ENCODE measurements around the gene CAMK2D.

The CAMK2D gene

DNA sequence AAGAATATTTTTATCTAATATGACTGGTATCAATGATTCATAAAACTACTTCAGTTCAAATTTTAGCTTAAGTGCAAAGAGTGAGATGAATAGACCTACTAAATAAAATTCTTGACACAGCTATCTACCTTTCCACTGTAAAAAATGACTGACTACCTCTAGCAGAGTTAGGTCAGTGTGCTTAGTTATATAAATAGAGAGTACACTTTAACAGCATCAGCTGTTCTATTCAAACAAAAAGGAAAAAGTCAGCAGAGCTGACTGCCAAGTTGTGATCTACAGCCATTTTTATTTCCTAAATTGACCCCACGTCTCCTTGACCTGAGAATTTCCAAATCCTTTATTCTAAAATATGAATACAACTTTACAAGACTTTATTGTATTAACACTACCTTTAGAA, 262.4 kb downstream of the CAMK2D start:
- Histone ChIP-seq H3K4me2 (ENCODE audit: low read length) (no peak overlapping the region), H3K27ac (ENCODE audit: low read depth, low read length) (no peak overlapping the region), H3K36me3 (ENCODE audit: control insufficient read depth in 1 of 2, insufficient read depth in 2 of 2, low read length in 2 of 2) (peaks cover 4 to 7% of the 10 kb centered on the region in 2 experiments), H3K18ac (ENCODE audit: low read length) (no peak overlapping the region), H3K9ac (ENCODE audit: low read length) (no peak overlapping the region), H3K4me3 (ENCODE audit: low read depth, low read length) (no peak overlapping the region), H2BK120ac (ENCODE audit: insufficient read depth, low read length, poor library complexity) (no peak overlapping the region), H4K8ac (ENCODE audit: low read depth, low read length) (no peak overlapping the region), H3K4me1 (ENCODE audit: control insufficient read depth in 1 of 2, insufficient read depth in 2 of 2, low read length in 2 of 2) (no peaks in the 10 kb centered on the region), H4K91ac (ENCODE audit: low read depth, low read length) (no peak overlapping the region), H3K27me3 (ENCODE audit: insufficient read depth, low read length) (no peaks in the 10 kb centered on the region), H3K23ac (ENCODE audit: low read length) (no peak overlapping the region), H3K79me2 (ENCODE audit: control insufficient read depth, insufficient read depth, low read length, poor library complexity) (no peaks in the 10 kb centered on the region), H3K79me1 (ENCODE audit: low read length) (no peaks in the 10 kb centered on the region), H4K12ac (ENCODE audit: low read depth, low read length) (no peak overlapping the region), H2BK12ac (ENCODE audit: low read length) (no peak overlapping the region), H2AFZ (ENCODE audit: insufficient read depth, low read length, poor library complexity) (no peak overlapping the region), H3K9me3 (ENCODE audit: insufficient read depth, low read depth, low read length) (peaks cover 5% of the 10 kb centered on the region), H2BK5ac (ENCODE audit: low read depth, low read length, poor library complexity) (no peak overlapping the region), H3K4ac (ENCODE audit: low read depth, low read length) (no peak overlapping the region), H2AK5ac (ENCODE audit: low read length) (no peak overlapping the region), H3K14ac (ENCODE audit: low read length) (no peak overlapping the region)
- no CpG with 5 or more reads among the region's 1 CpG for WGBS (ENCODE audit: extremely low coverage, insufficient coverage, insufficient read length)
- DNase-seq: no peak

DNA sequence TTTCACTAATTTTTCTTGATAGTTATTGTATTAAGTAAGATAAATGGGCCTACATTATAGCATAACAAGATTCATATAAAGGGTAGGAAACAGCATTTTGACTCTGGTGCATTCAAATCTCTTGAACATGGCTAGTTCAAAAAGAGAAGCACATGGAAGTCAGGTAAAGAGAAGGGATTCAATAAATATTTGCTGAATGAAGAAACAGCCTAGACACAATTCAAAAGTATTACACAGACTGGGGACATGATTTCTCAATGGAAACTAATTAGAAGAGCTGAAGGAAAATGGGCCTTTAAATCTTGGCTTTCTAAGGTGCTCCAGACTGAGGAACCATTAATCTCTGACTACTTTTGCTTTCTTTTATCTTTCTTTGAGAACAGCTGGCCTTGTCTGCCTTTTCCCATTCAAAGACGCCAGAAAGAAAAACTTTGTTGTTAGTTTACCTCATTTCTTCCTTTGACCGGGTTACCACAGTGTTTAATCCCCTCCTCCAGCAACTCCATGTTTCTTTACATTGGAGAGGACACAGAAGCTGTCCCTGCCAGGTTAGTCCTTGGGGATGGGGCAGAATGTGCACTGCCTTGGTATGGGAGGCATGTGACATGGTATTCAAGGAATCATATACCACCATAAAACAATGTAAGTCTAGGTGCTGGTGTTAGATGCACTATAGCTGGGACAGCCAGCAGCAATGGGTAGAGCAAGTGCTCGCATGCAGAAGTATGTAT, 264.2 kb downstream of the CAMK2D start:
- no peak overlapping the region for H2BK12ac ChIP-seq (ENCODE audit: low read length)
- H4K12ac ChIP-seq (ENCODE audit: low read depth, low read length): no peak overlapping the region

DNA sequence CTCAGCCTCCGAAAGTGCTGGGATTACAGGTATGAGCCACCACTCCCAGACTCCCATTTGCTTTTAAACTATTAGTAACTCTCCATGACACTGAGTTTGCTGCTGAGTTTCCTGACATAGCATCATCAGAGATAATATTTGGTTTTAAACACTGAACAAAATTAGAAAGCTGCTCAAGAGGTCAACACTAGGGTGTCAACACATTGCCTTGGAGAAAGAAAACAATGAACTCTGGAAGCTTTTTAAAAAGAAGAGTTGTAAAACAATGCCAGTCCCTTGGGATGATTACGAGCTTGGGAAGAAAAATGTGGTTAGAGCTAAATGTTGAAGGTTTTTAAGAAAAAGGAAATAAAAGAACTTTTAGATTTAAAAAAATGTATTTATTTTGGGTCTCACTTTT, 264.8 kb downstream of the CAMK2D start:
- H2AFZ ChIP-seq (ENCODE audit: insufficient read depth, low read length, poor library complexity): no peak overlapping the region
- H3K36me3 ChIP-seq (ENCODE audit: control insufficient read depth in 1 of 2, insufficient read depth in 2 of 2, low read length in 2 of 2): peaks cover 4 to 7% of the 10 kb centered on the region in 2 experiments
- no peak overlapping the region for H3K23ac ChIP-seq (ENCODE audit: low read length)
- DNase-seq: no peak
- no peak overlapping the region for H3K18ac ChIP-seq (ENCODE audit: low read length)
- no peak overlapping the region for H2BK120ac ChIP-seq (ENCODE audit: insufficient read depth, low read length, poor library complexity)
- H3K4ac ChIP-seq (ENCODE audit: low read depth, low read length): no peak overlapping the region
- H4K12ac ChIP-seq (ENCODE audit: low read depth, low read length): no peak overlapping the region
- no peak overlapping the region for H4K91ac ChIP-seq (ENCODE audit: low read depth, low read length)
- peaks cover 5% of the 10 kb centered on the region for H3K9me3 ChIP-seq (ENCODE audit: insufficient read depth, low read depth, low read length)
- no peaks in the 10 kb centered on the region for H3K79me2 ChIP-seq (ENCODE audit: control insufficient read depth, insufficient read depth, low read length, poor library complexity)
- no peak overlapping the region for H4K8ac ChIP-seq (ENCODE audit: low read depth, low read length)
- no peak overlapping the region for H2BK12ac ChIP-seq (ENCODE audit: low read length)
- no peaks in the 10 kb centered on the region for H3K79me1 ChIP-seq (ENCODE audit: low read length)
- H3K27me3 ChIP-seq (ENCODE audit: insufficient read depth, low read length): no peaks in the 10 kb centered on the region
- no peak overlapping the region for H3K9ac ChIP-seq (ENCODE audit: low read length)
- no peak overlapping the region for H3K27ac ChIP-seq (ENCODE audit: low read depth, low read length)
- H3K14ac ChIP-seq (ENCODE audit: low read length): no peak overlapping the region
- H3K4me1 ChIP-seq (ENCODE audit: control insufficient read depth in 1 of 2, insufficient read depth in 2 of 2, low read length in 2 of 2): no peaks in the 10 kb centered on the region
- no peak overlapping the region for H2BK5ac ChIP-seq (ENCODE audit: low read depth, low read length, poor library complexity)
- no CpG with 5 or more reads among the region's 2 CpGs for WGBS (ENCODE audit: extremely low coverage, insufficient coverage, insufficient read length)
- H3K4me3 ChIP-seq (ENCODE audit: low read depth, low read length): no peak overlapping the region
- no peak overlapping the region for H3K4me2 ChIP-seq (ENCODE audit: low read length)
- H2AK5ac ChIP-seq (ENCODE audit: low read length): no peak overlapping the region

More for the DNA sequence above, 264.2 kb downstream of the CAMK2D start:
- H3K79me1 ChIP-seq (ENCODE audit: low read length): no peaks in the 10 kb centered on the region
- no peaks in the 10 kb centered on the region for H3K79me2 ChIP-seq (ENCODE audit: control insufficient read depth, insufficient read depth, low read length, poor library complexity)
- H3K27me3 ChIP-seq (ENCODE audit: insufficient read depth, low read length): no peaks in the 10 kb centered on the region
- H3K36me3 ChIP-seq (ENCODE audit: control insufficient read depth in 1 of 2, insufficient read depth in 2 of 2, low read length in 2 of 2): peaks cover 4 to 7% of the 10 kb centered on the region in 2 experiments
- no peak overlapping the region for H4K8ac ChIP-seq (ENCODE audit: low read depth, low read length)
- no peak for DNase-seq
- no CpG with 5 or more reads among the region's 3 CpGs for WGBS (ENCODE audit: extremely low coverage, insufficient coverage, insufficient read length)
- peaks cover 5% of the 10 kb centered on the region for H3K9me3 ChIP-seq (ENCODE audit: insufficient read depth, low read depth, low read length)
- no peak overlapping the region for H3K4ac ChIP-seq (ENCODE audit: low read depth, low read length)
- H3K27ac ChIP-seq (ENCODE audit: low read depth, low read length): no peak overlapping the region
- H3K4me2 ChIP-seq (ENCODE audit: low read length): no peak overlapping the region
- no peak overlapping the region for H2BK120ac ChIP-seq (ENCODE audit: insufficient read depth, low read length, poor library complexity)
- peak overlapping the region; percentile 72 for H3K9ac ChIP-seq (ENCODE audit: low read length)
- no peak overlapping the region for H3K14ac ChIP-seq (ENCODE audit: low read length)
- H2AK5ac ChIP-seq (ENCODE audit: low read length): no peak overlapping the region
- no peaks in the 10 kb centered on the region for H3K4me1 ChIP-seq (ENCODE audit: control insufficient read depth in 1 of 2, insufficient read depth in 2 of 2, low read length in 2 of 2)
- H3K18ac ChIP-seq (ENCODE audit: low read length): no peak overlapping the region
- no peak overlapping the region for H2BK5ac ChIP-seq (ENCODE audit: low read depth, low read length, poor library complexity)
- no peak overlapping the region for H3K4me3 ChIP-seq (ENCODE audit: low read depth, low read length)
- no peak overlapping the region for H3K23ac ChIP-seq (ENCODE audit: low read length)
- H4K91ac ChIP-seq (ENCODE audit: low read depth, low read length): no peak overlapping the region
- H2AFZ ChIP-seq (ENCODE audit: insufficient read depth, low read length, poor library complexity): no peak overlapping the region

DNA sequence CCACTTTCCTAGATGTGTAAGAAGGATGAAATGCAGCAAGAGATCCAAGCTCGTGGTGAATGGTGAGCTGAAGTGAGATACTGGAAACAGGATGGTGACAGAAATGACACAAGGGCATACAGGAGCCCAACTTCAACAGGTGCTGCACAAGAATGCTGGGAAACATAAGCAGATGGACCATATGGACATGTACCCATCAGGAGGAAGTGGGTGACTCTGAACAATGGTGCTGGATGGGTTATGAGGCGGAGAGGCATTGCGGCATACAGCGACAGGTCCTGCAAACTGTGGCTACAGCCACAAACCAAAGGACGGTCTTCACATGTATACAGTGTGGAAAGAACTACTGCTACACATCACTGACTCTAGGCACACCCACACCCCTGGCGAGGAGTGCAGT, 265.7 kb downstream of the CAMK2D start:
- no CpG with 5 or more reads among the region's 6 CpGs for WGBS (ENCODE audit: extremely low coverage, insufficient coverage, insufficient read length)
- H3K27ac ChIP-seq (ENCODE audit: low read depth, low read length): no peak overlapping the region
- peak overlapping the region; percentile 44 for H3K9ac ChIP-seq (ENCODE audit: low read length)
- H3K9me3 ChIP-seq (ENCODE audit: insufficient read depth, low read depth, low read length): peaks cover 5% of the 10 kb centered on the region
- H2AFZ ChIP-seq (ENCODE audit: insufficient read depth, low read length, poor library complexity): no peak overlapping the region
- H3K27me3 ChIP-seq (ENCODE audit: insufficient read depth, low read length): no peaks in the 10 kb centered on the region
- H2BK120ac ChIP-seq (ENCODE audit: insufficient read depth, low read length, poor library complexity): no peak overlapping the region
- no peak overlapping the region for H4K91ac ChIP-seq (ENCODE audit: low read depth, low read length)
- no peak overlapping the region for H3K23ac ChIP-seq (ENCODE audit: low read length)
- H2AK5ac ChIP-seq (ENCODE audit: low read length): no peak overlapping the region
- H3K36me3 ChIP-seq (ENCODE audit: control insufficient read depth in 1 of 2, insufficient read depth in 2 of 2, low read length in 2 of 2): peaks cover 4 to 7% of the 10 kb centered on the region in 2 experiments
- H2BK5ac ChIP-seq (ENCODE audit: low read depth, low read length, poor library complexity): no peak overlapping the region
- H4K8ac ChIP-seq (ENCODE audit: low read depth, low read length): no peak overlapping the region
- no peak overlapping the region for H3K4me3 ChIP-seq (ENCODE audit: low read depth, low read length)
- no peak overlapping the region for H3K18ac ChIP-seq (ENCODE audit: low read length)
- DNase-seq: no peak
- H4K12ac ChIP-seq (ENCODE audit: low read depth, low read length): no peak overlapping the region
- H2BK12ac ChIP-seq (ENCODE audit: low read length): no peak overlapping the region
- no peak overlapping the region for H3K4ac ChIP-seq (ENCODE audit: low read depth, low read length)
- H3K4me1 ChIP-seq (ENCODE audit: control insufficient read depth in 1 of 2, insufficient read depth in 2 of 2, low read length in 2 of 2): no peaks in the 10 kb centered on the region
- no peaks in the 10 kb centered on the region for H3K79me2 ChIP-seq (ENCODE audit: control insufficient read depth, insufficient read depth, low read length, poor library complexity)
- no peak overlapping the region for H3K4me2 ChIP-seq (ENCODE audit: low read length)
- no peaks in the 10 kb centered on the region for H3K79me1 ChIP-seq (ENCODE audit: low read length)
- H3K14ac ChIP-seq (ENCODE audit: low read length): no peak overlapping the region

Data from trophoblast cell (in vitro differentiated cells and primary cell).